GM10266 (cell line): ENCODE data around the gene CST8.
A peak's percentile ranks its signal among the peaks of the same experiment; 100 is the strongest.

Experiments
- DNase-seq: peaks from one replicate; pipeline ENCODE4 v3.0.0; 2012; ENCODE audit errors: extremely low spot score
- TF ChIP-seq, protein P1 (sequence below): IDR thresholded peaks from 2 replicates; pipeline ENCODE4 v1.5.1; 2012; ENCODE audit warnings: mild to moderate bottlenecking, low read depth; ENCODE audit not compliant: control insufficient read depth, insufficient read depth; ENCODE audit errors: missing control alignments

CST8 gene, protein sequence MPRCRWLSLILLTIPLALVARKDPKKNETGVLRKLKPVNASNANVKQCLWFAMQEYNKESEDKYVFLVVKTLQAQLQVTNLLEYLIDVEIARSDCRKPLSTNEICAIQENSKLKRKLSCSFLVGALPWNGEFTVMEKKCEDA

DNA sequence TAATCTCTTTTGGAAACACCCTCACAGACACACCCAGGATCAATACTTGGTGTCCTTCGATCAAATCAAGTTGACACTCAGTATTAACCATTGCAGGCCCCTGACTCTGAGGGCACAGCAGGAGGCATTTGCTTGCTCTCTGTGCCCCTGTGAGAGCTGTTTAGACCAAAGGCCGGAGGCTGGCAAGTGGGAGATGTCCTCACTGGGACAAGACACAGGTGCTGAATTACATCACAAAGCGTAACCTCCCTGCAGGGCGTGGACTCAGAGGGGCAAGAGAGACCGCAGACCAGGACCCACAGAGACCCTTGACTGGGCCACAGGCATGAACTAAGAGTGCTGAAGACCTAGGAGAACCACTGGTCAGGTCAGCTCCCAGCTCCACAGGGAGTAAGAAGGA lies at the start of gene CST8:
Gene CST8, plus strand, starts transcription at position 301 of the 400 bp plus-strand sequence. CDS start 551 bp downstream, outside the sequence.
- DNase-seq = no peak
- TF ChIP-seq, protein P1, sequence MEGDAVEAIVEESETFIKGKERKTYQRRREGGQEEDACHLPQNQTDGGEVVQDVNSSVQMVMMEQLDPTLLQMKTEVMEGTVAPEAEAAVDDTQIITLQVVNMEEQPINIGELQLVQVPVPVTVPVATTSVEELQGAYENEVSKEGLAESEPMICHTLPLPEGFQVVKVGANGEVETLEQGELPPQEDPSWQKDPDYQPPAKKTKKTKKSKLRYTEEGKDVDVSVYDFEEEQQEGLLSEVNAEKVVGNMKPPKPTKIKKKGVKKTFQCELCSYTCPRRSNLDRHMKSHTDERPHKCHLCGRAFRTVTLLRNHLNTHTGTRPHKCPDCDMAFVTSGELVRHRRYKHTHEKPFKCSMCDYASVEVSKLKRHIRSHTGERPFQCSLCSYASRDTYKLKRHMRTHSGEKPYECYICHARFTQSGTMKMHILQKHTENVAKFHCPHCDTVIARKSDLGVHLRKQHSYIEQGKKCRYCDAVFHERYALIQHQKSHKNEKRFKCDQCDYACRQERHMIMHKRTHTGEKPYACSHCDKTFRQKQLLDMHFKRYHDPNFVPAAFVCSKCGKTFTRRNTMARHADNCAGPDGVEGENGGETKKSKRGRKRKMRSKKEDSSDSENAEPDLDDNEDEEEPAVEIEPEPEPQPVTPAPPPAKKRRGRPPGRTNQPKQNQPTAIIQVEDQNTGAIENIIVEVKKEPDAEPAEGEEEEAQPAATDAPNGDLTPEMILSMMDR = no peak

GRCh38 chr20:23441850-23442313 lies 49.0 kb upstream of the CST8 start:
- TF ChIP-seq, protein P1 = peak; percentile 84
- peak; percentile 76 for DNase-seq

GRCh38 chr20:23442436-23442835 lies 48.5 kb upstream of the CST8 start:
- no peak for DNase-seq
- TF ChIP-seq, protein P1 = no peak

- no peak for DNase-seq
- TF ChIP-seq, protein P1 = no peak
Observed at GRCh38 chr20:23444859-23445258, 46.1 kb upstream of the CST8 start.

- TF ChIP-seq, protein P1 = no peak
- no peak for DNase-seq
Observed at GRCh38 chr20:23445596-23446217, 45.2 kb upstream of the CST8 start.

DNA sequence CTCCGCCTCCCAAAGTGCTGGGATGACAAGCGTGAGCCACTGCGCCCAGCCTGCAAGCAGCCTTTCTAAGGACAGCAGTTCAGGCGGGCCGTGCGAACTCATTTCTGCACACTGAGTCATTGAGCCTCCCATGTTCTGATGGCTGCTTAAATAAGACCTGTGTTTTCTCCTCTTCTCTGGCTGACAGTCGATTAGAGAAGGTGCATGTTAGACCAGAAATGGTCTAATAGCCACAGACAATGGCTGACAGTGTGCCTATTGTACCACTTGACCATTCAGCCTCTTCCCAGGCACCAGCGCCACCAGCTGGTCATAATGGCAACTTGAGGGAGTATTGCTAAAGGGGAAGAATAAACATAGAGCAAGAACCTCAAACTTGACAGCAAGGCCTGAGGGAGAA lies 44.4 kb upstream of the CST8 start:
- peak; percentile 57 for DNase-seq
- TF ChIP-seq, protein P1 = peak; percentile 63

- DNase-seq = no peak
- TF ChIP-seq, protein P1 = no peak
Observed at GRCh38 chr20:23448167-23448566, 42.8 kb upstream of the CST8 start.
